Activated T-cell treated with anti-CD3 and anti-CD28 coated beads, Interleukin-2, amount 50 U/mL, for 4 hours (primary cell): Measurements from ENCODE around the gene PPP1R12A. TPM values are rescaled to one million over a fixed set of nuclear protein-coding genes. Genes with fewer than 3 reads are reported as not detected.

Experiments used
- ATAC-seq, 2 donors: fragments of 200-7000 bp; cut with Tn5 transposase; one replicate each; pipeline ENCODE4 v1.10.0; 2021
- DNase-seq: peaks from one replicate; pipeline ENCODE4 v3.0.0-alpha.2; 2020
- H3K27me3 Mint-ChIP-seq: one replicate; pipeline ENCODE4 v1.8.0; 2021; ENCODE audit warnings: low read depth, mixed read lengths
- H3K36me3 Mint-ChIP-seq: one replicate; pipeline ENCODE4 v1.8.0; 2022; ENCODE audit warnings: mixed read lengths; ENCODE audit not compliant: insufficient read depth
- H3K4me1 Mint-ChIP-seq: one replicate; pipeline ENCODE4 v1.8.0; 2021; ENCODE audit warnings: low read depth, mixed read lengths
- H3K4me3 Mint-ChIP-seq: one replicate; pipeline ENCODE4 v1.8.0; 2021; ENCODE audit warnings: mild to moderate bottlenecking, moderate library complexity, mixed read lengths
- H3K9me3 Mint-ChIP-seq: one replicate; pipeline ENCODE4 v1.8.0; 2021; ENCODE audit warnings: mixed read lengths
- total RNA-seq, 3 donors: library from RNA; stranded (reverse); gene quantifications; one replicate each; pipeline ENCODE4 v1.2.1, GENCODE V29; 2021

The PPP1R12A gene
- total RNA-seq, 3 donors from 2014 or later = 51.0 to 62.5 (median 56.8) TPM

DNA sequence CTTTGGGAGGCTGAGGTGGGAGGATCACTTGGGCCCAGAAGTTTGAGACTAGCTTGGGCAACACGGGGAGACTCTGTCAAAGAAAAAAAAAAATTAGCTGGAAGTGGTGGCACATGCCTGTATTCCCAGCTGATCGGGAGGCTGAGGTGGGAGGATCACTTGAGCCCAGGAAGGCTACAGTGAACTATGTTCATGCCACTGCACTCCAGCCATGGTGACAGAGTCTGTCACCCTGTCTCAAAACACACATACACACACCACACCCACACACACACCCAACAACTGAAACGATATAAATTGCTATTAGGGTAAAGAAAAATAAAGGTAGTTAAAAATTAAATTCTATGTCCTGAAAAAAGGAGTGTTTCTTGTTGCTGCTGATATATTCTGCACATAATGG is 7.9 kb downstream of the PPP1R12A start:
- no peaks in the 10 kb centered on the region for H3K9me3 Mint-ChIP-seq
- no peaks in the 10 kb centered on the region for H3K27me3 Mint-ChIP-seq
- ATAC-seq = no peak
- H3K36me3 Mint-ChIP-seq = peaks cover 2% of the 10 kb centered on the region
- DNase-seq = no peak
- peaks cover 58% of the 10 kb centered on the region for H3K4me1 Mint-ChIP-seq
- no peak overlapping the region for H3K4me3 Mint-ChIP-seq

- no peak for DNase-seq
- no peaks in the 10 kb centered on the region for H3K27me3 Mint-ChIP-seq
- H3K36me3 Mint-ChIP-seq = peaks cover 2% of the 10 kb centered on the region
- no peak overlapping the region for H3K4me3 Mint-ChIP-seq
- ATAC-seq = no peak
- H3K4me1 Mint-ChIP-seq = peaks cover 65% of the 10 kb centered on the region
- no peaks in the 10 kb centered on the region for H3K9me3 Mint-ChIP-seq
Observed at GRCh38 chr12:79925492-79925891, 9.4 kb downstream of the PPP1R12A start.

DNA sequence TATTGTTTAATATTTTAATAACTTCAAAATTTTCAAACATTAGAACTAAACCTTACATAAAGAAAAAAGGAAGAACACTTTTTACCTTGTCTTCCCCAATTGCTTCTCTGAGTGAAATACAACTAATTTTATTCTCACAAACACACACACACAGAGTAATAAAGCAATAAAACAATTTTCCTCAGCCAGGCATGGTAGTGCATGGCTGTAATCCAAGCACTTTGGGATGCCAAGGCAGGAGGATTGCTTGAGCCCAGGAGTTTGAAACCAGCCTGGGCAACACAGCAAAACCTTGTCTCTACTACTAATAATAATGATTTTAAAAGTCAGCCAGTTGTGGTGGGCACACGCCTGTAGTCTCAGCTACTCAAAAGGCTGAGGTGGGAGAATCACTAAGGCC is 13.1 kb downstream of the PPP1R12A start:
- H3K36me3 Mint-ChIP-seq = peaks cover 2% of the 10 kb centered on the region
- no peaks in the 10 kb centered on the region for H3K27me3 Mint-ChIP-seq

GRCh38 chr12:79920421-79921238 is 14.3 kb downstream of the PPP1R12A start:
- Mint-ChIP-seq H3K9me3 (no peaks in the 10 kb centered on the region), H3K4me3 (no peak overlapping the region), H3K4me1 (peaks cover 78% of the 10 kb centered on the region), H3K36me3 (peaks cover 2% of the 10 kb centered on the region), H3K27me3 (no peaks in the 10 kb centered on the region)
- DNase-seq = no peak
- no peak for ATAC-seq

More for the DNA sequence above, 13.1 kb downstream of the PPP1R12A start:
- no peak overlapping the region for H3K4me3 Mint-ChIP-seq
- H3K9me3 Mint-ChIP-seq = no peaks in the 10 kb centered on the region
- DNase-seq (no peak), ATAC-seq (no peak)
- H3K4me1 Mint-ChIP-seq = peaks cover 69% of the 10 kb centered on the region

- ATAC-seq = no peak
- DNase-seq = no peak
- H3K4me3 Mint-ChIP-seq = no peak overlapping the region
- peaks cover 73% of the 10 kb centered on the region for H3K4me1 Mint-ChIP-seq
- H3K36me3 Mint-ChIP-seq = peaks cover 2% of the 10 kb centered on the region
- H3K27me3 Mint-ChIP-seq = no peaks in the 10 kb centered on the region
- no peaks in the 10 kb centered on the region for H3K9me3 Mint-ChIP-seq
Observed at GRCh38 chr12:79919762-79920161, 15.1 kb downstream of the PPP1R12A start.

DNA sequence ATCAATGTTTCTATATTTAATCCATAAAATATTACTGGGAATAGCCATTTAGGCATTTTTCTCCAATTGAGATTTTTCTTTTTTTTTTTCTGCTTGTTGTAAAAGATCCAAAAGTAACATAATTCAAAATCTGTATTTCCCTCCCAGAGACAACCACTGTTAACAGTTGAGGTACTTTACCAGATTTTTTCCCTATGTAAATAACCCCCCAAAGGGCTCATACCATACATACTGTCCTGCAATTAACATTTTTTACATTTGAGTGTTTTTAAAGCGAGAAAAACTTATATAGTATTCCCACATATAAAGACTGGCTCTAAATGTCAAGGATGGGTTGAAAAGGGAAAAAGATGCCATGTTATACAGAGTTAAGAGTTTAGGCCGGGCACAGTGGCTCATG is 18.1 kb downstream of the PPP1R12A start:
- DNase-seq (no peak), ATAC-seq (no peak)
- peaks cover 81% of the 10 kb centered on the region for H3K4me1 Mint-ChIP-seq
- no peaks in the 10 kb centered on the region for H3K27me3 Mint-ChIP-seq
- H3K4me3 Mint-ChIP-seq = no peak overlapping the region
- no peaks in the 10 kb centered on the region for H3K36me3 Mint-ChIP-seq
- no peaks in the 10 kb centered on the region for H3K9me3 Mint-ChIP-seq

- ATAC-seq (no peak), DNase-seq (no peak)
- Mint-ChIP-seq H3K4me3 (no peak overlapping the region), H3K27me3 (no peaks in the 10 kb centered on the region), H3K36me3 (no peaks in the 10 kb centered on the region), H3K9me3 (no peaks in the 10 kb centered on the region), H3K4me1 (peaks cover 74% of the 10 kb centered on the region)
Observed at GRCh38 chr12:79911889-79912656, 22.8 kb downstream of the PPP1R12A start.

GRCh38 chr12:79908366-79908765 is 26.5 kb downstream of the PPP1R12A start:
- no peak overlapping the region for H3K4me3 Mint-ChIP-seq
- H3K36me3 Mint-ChIP-seq = peaks cover 2% of the 10 kb centered on the region
- DNase-seq = no peak
- H3K9me3 Mint-ChIP-seq = no peaks in the 10 kb centered on the region
- H3K27me3 Mint-ChIP-seq = no peaks in the 10 kb centered on the region
- H3K4me1 Mint-ChIP-seq = peaks cover 66% of the 10 kb centered on the region
- ATAC-seq = no peak

DNA sequence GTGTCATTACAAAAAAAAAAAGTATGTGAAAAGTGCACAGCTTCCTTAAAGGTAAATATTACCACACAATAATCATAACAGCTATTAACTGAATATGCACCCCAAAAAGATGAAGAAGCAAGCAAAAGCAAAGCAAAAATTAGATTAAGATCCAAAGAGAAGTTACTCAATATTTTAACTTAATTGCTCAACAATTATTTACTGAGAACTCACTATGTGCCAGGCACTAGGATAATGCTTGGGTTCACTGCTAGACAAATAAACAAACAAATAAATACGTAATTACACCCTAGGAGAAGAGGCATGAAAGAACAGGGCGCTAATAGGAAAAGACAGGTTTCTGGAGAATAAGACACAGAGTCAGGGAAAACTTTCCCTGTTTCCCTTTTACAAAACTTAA is 33.4 kb downstream of the PPP1R12A start:
- H3K4me1 Mint-ChIP-seq = peaks cover 71% of the 10 kb centered on the region

GRCh38 chr12:79900951-79901350 is 33.9 kb downstream of the PPP1R12A start:
- Mint-ChIP-seq H3K4me3 (no peak overlapping the region), H3K9me3 (no peaks in the 10 kb centered on the region), H3K27me3 (no peaks in the 10 kb centered on the region), H3K4me1 (peaks cover 72% of the 10 kb centered on the region), H3K36me3 (peaks cover 16% of the 10 kb centered on the region)
- DNase-seq = no peak
- no peak for ATAC-seq

More for the DNA sequence above, 33.4 kb downstream of the PPP1R12A start:
- H3K4me3 Mint-ChIP-seq = no peak overlapping the region
- no peaks in the 10 kb centered on the region for H3K9me3 Mint-ChIP-seq
- DNase-seq = no peak
- H3K27me3 Mint-ChIP-seq = no peaks in the 10 kb centered on the region
- H3K36me3 Mint-ChIP-seq = peaks cover 16% of the 10 kb centered on the region
- ATAC-seq = no peak

DNA sequence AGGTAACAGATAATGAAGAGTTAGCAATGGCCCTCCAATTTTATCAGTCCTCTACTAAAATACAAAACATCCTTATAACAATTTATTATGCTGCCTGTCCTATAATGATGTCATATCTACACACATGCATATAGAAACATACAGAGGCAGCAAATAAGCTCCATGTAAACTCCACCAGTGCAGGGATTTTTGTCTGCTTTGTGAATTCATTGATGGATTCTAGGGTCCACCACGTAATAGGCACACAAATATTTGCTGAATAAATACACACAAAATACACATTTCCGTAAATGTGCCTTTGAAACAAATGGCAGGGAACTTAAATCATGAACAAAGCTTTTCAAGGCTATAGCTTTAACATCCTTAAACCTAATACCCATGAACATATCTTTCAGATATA is 34.7 kb downstream of the PPP1R12A start:
- H3K27me3 Mint-ChIP-seq = no peaks in the 10 kb centered on the region
- peaks cover 16% of the 10 kb centered on the region for H3K36me3 Mint-ChIP-seq

GRCh38 chr12:79897617-79898016 is 37.3 kb downstream of the PPP1R12A start:
- peaks cover 79% of the 10 kb centered on the region for H3K4me1 Mint-ChIP-seq
- no peak for DNase-seq
- H3K9me3 Mint-ChIP-seq = no peaks in the 10 kb centered on the region
- no peak for ATAC-seq
- H3K36me3 Mint-ChIP-seq = peaks cover 17% of the 10 kb centered on the region
- H3K4me3 Mint-ChIP-seq = no peak overlapping the region
- no peaks in the 10 kb centered on the region for H3K27me3 Mint-ChIP-seq

More for the DNA sequence above, 34.7 kb downstream of the PPP1R12A start:
- no peaks in the 10 kb centered on the region for H3K9me3 Mint-ChIP-seq
- ATAC-seq (no peak), DNase-seq (no peak)
- H3K4me1 Mint-ChIP-seq = peaks cover 75% of the 10 kb centered on the region
- no peak overlapping the region for H3K4me3 Mint-ChIP-seq

DNA sequence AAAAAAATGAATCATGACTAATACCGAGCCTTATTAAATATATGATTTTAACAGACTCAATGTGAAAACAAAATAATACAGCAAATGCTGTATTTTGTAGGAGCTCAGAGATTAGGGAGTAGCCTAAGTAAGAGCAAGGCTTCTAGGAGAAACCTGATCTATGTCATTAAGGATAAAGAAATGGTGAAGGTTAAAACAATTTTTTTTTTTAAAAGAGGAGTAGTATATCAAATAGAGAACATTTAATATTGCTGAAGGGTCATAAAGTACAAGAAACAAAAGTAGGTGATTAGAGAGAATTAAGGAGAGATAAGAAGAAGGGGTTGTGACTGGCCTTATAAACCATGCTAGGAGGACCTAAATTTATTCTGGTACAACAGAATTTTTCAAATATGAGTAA is 39.1 kb downstream of the PPP1R12A start:
- peaks cover 72% of the 10 kb centered on the region for H3K4me1 Mint-ChIP-seq
- H3K9me3 Mint-ChIP-seq = no peaks in the 10 kb centered on the region

DNA sequence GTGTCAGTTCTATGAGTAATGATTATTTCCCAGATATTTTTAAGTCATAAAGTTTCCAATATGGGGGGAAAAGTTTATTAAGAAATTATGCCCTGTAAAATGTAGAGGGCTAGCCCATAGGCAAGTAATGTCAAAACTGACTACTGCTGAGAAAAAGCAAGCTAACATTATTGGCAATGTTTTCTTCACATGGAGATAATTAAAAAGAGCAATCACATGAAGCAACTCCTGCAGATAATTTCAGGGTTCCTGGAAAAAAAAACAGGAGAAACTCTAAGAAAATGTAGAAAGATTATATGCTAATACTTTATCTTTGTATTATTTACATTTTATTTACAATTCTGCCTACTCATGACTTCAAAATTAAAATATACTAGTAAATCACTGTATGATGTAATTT is 39.8 kb downstream of the PPP1R12A start:
- Mint-ChIP-seq H3K27me3 (no peaks in the 10 kb centered on the region), H3K9me3 (no peaks in the 10 kb centered on the region), H3K36me3 (peaks cover 15% of the 10 kb centered on the region), H3K4me1 (peaks cover 70% of the 10 kb centered on the region), H3K4me3 (no peak overlapping the region)
- DNase-seq (no peak), ATAC-seq (no peak)

More for the DNA sequence above, 39.1 kb downstream of the PPP1R12A start:
- Mint-ChIP-seq H3K4me3 (no peak overlapping the region), H3K36me3 (peaks cover 16% of the 10 kb centered on the region), H3K27me3 (no peaks in the 10 kb centered on the region)
- ATAC-seq (no peak), DNase-seq (no peak)
